Transverse colon (tissue), 4 donors: ENCODE data around the gene XPC. TPM values are rescaled to one million over a fixed set of nuclear protein-coding genes. Genes with fewer than 3 reads are reported as not detected.

ENCODE experiments used
- DNase-seq: peaks from one replicate; pipeline ENCODE4 v3.0.0-alpha.2; 2019
- H3K27ac ChIP-seq, 4 donors: fragments of 200-600 bp; sonication (generic); 2 replicates each; pipeline ENCODE4 v1.5.1; 2016 to 2018; ENCODE audit warnings: inconsistent platforms in 4 of 4
- H3K27me3 ChIP-seq: fragments of 200-600 bp; sonication (generic); 2 replicates; pipeline ENCODE4 v1.5.1; 2017; ENCODE audit warnings: inconsistent platforms
- H3K36me3 ChIP-seq, 4 donors: fragments of 200-600 bp; sonication (generic); 2 replicates each; pipeline ENCODE4 v1.5.1; 2017 to 2019; ENCODE audit warnings: inconsistent platforms in 4 of 4
- H3K4me1 ChIP-seq, 4 donors: fragments of 200-600 bp; sonication (generic); 2 replicates each; pipeline ENCODE4 v1.5.1; 2017 to 2020; ENCODE audit warnings: inconsistent platforms in 4 of 4
- H3K4me3 ChIP-seq, 4 donors: fragments of 200-600 bp; sonication (generic); 1 replicate in 1 of 4; 2 replicates in 3 of 4; pipeline versions ENCODE4 v1.5.1 to v1.6.1; 2017 to 2019; ENCODE audit warnings: inconsistent platforms in 4 of 4
- H3K9me3 ChIP-seq, 2 donors: fragments of 200-600 bp; sonication (generic); 2 replicates each; pipeline ENCODE4 v1.5.1; 2017 to 2019; ENCODE audit warnings: inconsistent platforms in 2 of 2
- EP300 ChIP-seq: sonication (generic); formaldehyde crosslinking; IDR thresholded peaks from one replicate; pipeline ENCODE4 v1.6.1; 2017; ENCODE audit warnings: antibody characterized with exemption, low read depth
- POLR2A ChIP-seq: fragments of 450-650 bp; IDR thresholded peaks from one replicate; pipeline ENCODE4 v1.6.1; 2016; ENCODE audit warnings: antibody characterized with exemption, mild to moderate bottlenecking, moderate library complexity
- POLR2AphosphoS5 ChIP-seq, 3 donors: sonication (generic); formaldehyde crosslinking; IDR thresholded peaks; one replicate each; pipeline ENCODE4 v1.6.1; 2016; ENCODE audit warnings: antibody characterized with exemption in 3 of 3
- WGBS, 2 donors: methylation state at CpG; one replicate each; pipeline ENCODE4 v1.1.5; 2018; ENCODE audit warnings: low coverage in 1 of 2; 5-methylcytosine and 5-hydroxymethylcytosine counted together
- in situ Hi-C, 4 donors: fragments of 200-750 bp; cut with MboI; loops; one replicate each; pipeline versions ENCODE4 v1.15.0 to v1.15.1; 2017; ENCODE audit warnings: low sequenced_read_pairs in 3 of 4, low pct_ligation_motif_present in 1 of 4, low pct_unique_long_range_greater_than_20kb in 1 of 4
- intact Hi-C: fragments of 100-400 bp; cut with DNase I; formaldehyde crosslinking; loops from one replicate; pipeline ENCODE4 v1.15.1; 2023; ENCODE audit warnings: low total_unique reads
- total RNA-seq, 4 donors: library from RNA; depleted of rRNA; stranded (reverse); fragments of >200 nt; gene quantifications; one replicate each; pipeline ENCODE4 v1.1.0, GENCODE V29; 2016
- TF ChIP-seq, protein P1 (sequence below), 5 experiments: fragments of 200-600 bp in 3 of 5; fragments of 450-650 bp in 2 of 5; sonication (generic) in 3 of 5; IDR thresholded peaks; 1 replicate in 2 of 5; 2 replicates in 3 of 5; pipeline ENCODE4 v1.5.1; 2016 to 2017; ENCODE audit warnings: antibody characterized with exemption in 5 of 5, inconsistent platforms in 3 of 5, mild to moderate bottlenecking in 2 of 5, moderate library complexity in 1 of 5

The XPC gene
- total RNA-seq, 4 donors from 2014 or later: 30.7 to 287 (median 46.6) TPM

DNA sequence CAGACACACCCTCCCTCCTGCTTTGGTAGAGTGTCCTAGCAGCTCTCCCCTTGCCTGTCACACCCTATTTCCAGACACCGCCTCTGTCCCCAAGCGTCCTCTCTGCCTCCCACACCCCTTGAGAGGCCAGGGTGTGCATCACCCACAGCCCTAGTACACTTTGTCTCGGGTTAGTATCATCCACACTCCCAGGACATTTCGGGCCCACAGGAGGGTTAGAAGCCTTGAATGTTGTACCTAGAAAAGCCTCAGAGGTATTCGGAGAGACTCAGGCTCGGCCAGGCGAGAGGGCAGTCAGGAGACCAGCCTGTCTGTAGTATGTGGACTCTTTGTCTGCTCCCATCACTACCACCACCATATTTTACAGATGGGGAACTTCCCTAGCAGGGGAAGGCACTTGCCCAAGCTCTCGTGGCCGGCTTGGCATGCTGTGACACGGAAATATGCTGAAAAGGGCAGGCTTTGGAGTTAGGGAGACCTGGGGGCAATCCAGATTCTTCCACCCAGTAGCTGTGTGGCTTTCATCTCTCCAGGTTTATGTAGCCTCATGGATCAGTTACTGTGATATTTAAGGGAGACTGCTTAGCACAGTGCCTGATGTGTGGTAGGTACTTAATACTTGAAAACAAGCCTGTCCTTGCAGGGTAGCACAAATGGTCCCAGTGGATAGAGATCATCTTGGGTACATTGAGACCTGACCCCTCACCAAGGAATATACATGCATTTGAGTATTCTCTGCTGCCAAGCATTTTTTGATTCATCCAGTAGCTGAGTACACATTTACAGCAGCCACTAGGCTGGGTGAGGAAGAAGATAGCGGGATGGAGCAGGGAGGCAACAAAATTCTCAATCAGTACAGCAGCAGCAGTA is 52.1 kb downstream of the XPC start:
- Histone ChIP-seq H3K9me3 (no peaks in the 10 kb centered on the region), H3K4me3 (peak overlapping the region; percentile 52 to 88 (median 78)), H3K4me1 (peaks cover 16 to 33% (median 29%) of the 10 kb centered on the region in 4 donors), H3K36me3 (peaks cover 0 to 21% (median 6%) of the 10 kb centered on the region in 4 donors), H3K27me3 (no peaks in the 10 kb centered on the region), H3K27ac (peak overlapping the region; percentile 90 to 97 (median 96))
- 25 to 75% methylated on average over 1 to 11 of the region's 11 CpGs for WGBS, 2 donors
- intact Hi-C loops (loop anchor here (5.0 kb wide), 1 partner anchor 46 kb away; no protein-coding TSS in a partner anchor), in situ Hi-C loops (loop anchor here in 2 of 4 donors (10.0 kb wide), 2 partner anchors 49 to 231 kb away; partner anchors contain the start of genes LSM3 (in 1 of the 2) and XPC (in 1 of the 2))
- no peak for TF ChIP-seq POLR2A
- TF ChIP-seq POLR2AphosphoS5 (IDR thresholded peaks at IDR 0.05): peak in 1 of 3 donors; percentile 26
- no peak for DNase-seq

DNA sequence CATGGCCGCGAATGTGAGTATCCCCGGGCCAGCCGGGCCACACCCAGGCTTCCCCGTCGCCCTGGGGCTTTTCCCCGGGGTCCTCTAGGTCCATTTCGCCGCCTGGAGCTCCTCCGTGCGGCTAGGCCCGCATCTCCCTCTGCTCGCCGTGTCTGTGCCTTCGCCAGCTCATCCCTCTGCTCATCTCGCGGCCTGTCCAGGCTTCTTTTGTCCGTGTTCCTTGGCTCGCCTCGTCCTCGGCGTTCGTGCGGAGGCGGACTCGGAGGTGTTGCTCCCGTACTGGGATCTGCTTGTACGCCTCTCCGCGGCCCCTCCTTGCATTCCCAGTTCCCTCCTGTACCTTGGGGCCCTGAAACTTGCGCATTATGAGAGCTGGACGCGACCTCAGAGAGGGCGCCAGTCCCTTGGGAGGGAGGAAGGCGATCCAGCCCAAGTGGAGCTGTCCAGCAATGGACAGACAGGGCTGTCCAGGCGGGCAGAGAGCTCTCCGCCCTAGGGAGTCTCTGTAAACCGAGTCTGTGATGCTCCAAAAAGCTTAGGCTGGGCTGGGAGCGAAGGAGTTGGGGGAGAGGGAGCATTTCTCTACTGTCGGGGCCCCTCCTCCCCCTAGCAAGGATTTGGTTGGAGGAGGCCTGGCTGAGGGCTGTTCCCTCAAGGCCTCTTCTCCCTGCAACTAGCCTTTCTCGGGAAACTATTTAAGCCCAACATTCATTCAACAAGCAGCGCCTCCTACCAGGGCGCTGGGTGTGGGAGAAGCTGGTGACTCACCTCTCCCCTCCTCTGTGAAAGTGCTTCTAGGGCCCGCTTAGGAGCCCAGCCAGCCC is 53.0 kb downstream of the XPC start:
- DNase-seq: peak; percentile 80
- Histone ChIP-seq H3K27me3 (no peaks in the 10 kb centered on the region), H3K4me3 (peak overlapping the region; percentile 52 to 88 (median 78)), H3K9me3 (no peaks in the 10 kb centered on the region), H3K4me1 (peaks cover 16 to 33% (median 29%) of the 10 kb centered on the region in 4 donors), H3K27ac (peak overlapping the region; percentile 90 to 97 (median 96)), H3K36me3 (peaks cover 0 to 12% (median 3%) of the 10 kb centered on the region in 4 donors)
- TF ChIP-seq POLR2AphosphoS5 (IDR thresholded peaks at IDR 0.05) (peak; percentile 55 to 67 (median 59)), POLR2A (peak; percentile 53), EP300 (no peak)
- TF ChIP-seq, protein P1, sequence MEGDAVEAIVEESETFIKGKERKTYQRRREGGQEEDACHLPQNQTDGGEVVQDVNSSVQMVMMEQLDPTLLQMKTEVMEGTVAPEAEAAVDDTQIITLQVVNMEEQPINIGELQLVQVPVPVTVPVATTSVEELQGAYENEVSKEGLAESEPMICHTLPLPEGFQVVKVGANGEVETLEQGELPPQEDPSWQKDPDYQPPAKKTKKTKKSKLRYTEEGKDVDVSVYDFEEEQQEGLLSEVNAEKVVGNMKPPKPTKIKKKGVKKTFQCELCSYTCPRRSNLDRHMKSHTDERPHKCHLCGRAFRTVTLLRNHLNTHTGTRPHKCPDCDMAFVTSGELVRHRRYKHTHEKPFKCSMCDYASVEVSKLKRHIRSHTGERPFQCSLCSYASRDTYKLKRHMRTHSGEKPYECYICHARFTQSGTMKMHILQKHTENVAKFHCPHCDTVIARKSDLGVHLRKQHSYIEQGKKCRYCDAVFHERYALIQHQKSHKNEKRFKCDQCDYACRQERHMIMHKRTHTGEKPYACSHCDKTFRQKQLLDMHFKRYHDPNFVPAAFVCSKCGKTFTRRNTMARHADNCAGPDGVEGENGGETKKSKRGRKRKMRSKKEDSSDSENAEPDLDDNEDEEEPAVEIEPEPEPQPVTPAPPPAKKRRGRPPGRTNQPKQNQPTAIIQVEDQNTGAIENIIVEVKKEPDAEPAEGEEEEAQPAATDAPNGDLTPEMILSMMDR (IDR thresholded peaks at IDR 0.05): no peak
- WGBS, 2 donors: 0% methylated on average over 32 of the region's 44 CpGs; no CpG with 5 or more reads in 1 of the 2 donors
- intact Hi-C loops (loop anchor here (5.0 kb wide), 1 partner anchor 47 kb away; no protein-coding TSS in a partner anchor), in situ Hi-C loops (loop anchor here in 2 of 4 donors (10.0 kb wide), 2 partner anchors 49 to 231 kb away; partner anchors contain the start of genes LSM3 (in 1 of the 2) and XPC (in 1 of the 2))

- Histone ChIP-seq H3K9me3 (no peaks in the 10 kb centered on the region), H3K36me3 (peaks cover 0 to 5% (median 2%) of the 10 kb centered on the region in 4 donors), H3K4me3 (peak within 1 kb of the TSS; percentile 60 to 88 (median 78)), H3K27me3 (no peaks in the 10 kb centered on the region), H3K27ac (peak within 1 kb of the TSS; percentile 90 to 97 (median 96)), H3K4me1 (peaks cover 16 to 33% (median 29%) of the 10 kb centered on the region in 4 donors)
- in situ Hi-C loops (loop anchor here in 2 of 4 donors (10.0 kb wide), 2 partner anchors 50 to 230 kb away; partner anchors contain the start of genes LSM3 (in 1 of the 2) and XPC (in 1 of the 2)), intact Hi-C loops (loop anchor here (5.0 kb wide), 1 partner anchor 48 kb away; no protein-coding TSS in a partner anchor)
- DNase-seq: peak; percentile 99
- TF ChIP-seq POLR2AphosphoS5 (IDR thresholded peaks at IDR 0.05): peak; percentile 86 to 92 (median 89)
- TF ChIP-seq, protein P1 (IDR thresholded peaks at IDR 0.05): peak in 1 of 5 experiments; percentile 20
- no peak for TF ChIP-seq EP300
- TF ChIP-seq POLR2A: peak; percentile 84
- 1% methylated on average over 28 of the region's 55 CpGs; no CpG with 5 or more reads in 1 of the 2 donors for WGBS, 2 donors
These were observed 53.7 kb downstream of the XPC start, which contains the start of the genes CHCHD4 and TMEM43 for GRCh38 chr3:14124615-14125192. CHCHD4 (minus strand) TSS chr3:14124870; CDS start chr3:14124676, 194 bp downstream. TMEM43 (plus strand) TSS chr3:14125052; CDS start chr3:14125194, 142 bp downstream.

GRCh38 chr3:14124223-14124614 is 54.2 kb downstream of the XPC start:
- WGBS, 2 donors: 0% methylated on average over 33 of the region's 37 CpGs; no CpG with 5 or more reads in 1 of the 2 donors
- in situ Hi-C loops (loop anchor here in 2 of 4 donors (10.0 kb wide), 2 partner anchors 51 to 229 kb away; partner anchors contain the start of genes LSM3 (in 1 of the 2) and XPC (in 1 of the 2)), intact Hi-C loops (no loop called here)
- Histone ChIP-seq H3K4me3 (peak overlapping the region; percentile 60 to 88 (median 78)), H3K9me3 (no peaks in the 10 kb centered on the region), H3K27me3 (no peaks in the 10 kb centered on the region), H3K36me3 (peaks cover 0 to under 1% (median 0%) of the 10 kb centered on the region in 4 donors), H3K4me1 (peaks cover 16 to 33% (median 29%) of the 10 kb centered on the region in 4 donors), H3K27ac (peak overlapping the region; percentile 90 to 97 (median 96))
- DNase-seq: peak; percentile 80
- TF ChIP-seq EP300 (no peak), POLR2A (no peak)
